ENCODE data around the gene CHRND. TPM values are rescaled to one million over a fixed set of nuclear protein-coding genes. Genes with fewer than 3 reads are reported as not detected.

Gene CHRND
- total and polyA plus RNA-seq, 2 experiments from 2014 or later: not detected

GRCh38 chr2:232483923-232484627 is 41.9 kb upstream of the CHRND start:
- Histone ChIP-seq H3K9me2 (replicated peaks; ENCODE audit: insufficient read depth) (no peaks in the 10 kb centered on the region), H3K27ac (no peak overlapping the region), H4K20me1 (ENCODE audit: insufficient read depth, poor library complexity, severe bottlenecking) (no peaks in the 10 kb centered on the region), H3K4me3 (no peak overlapping the region), H3K9me3 (ENCODE audit: low read depth) (no peaks in the 10 kb centered on the region), H2AFZ (no peak overlapping the region), H3K4me2 (no peak overlapping the region), H3K36me3 (replicated peaks; ENCODE audit: insufficient read depth, low read depth) (no peaks in the 10 kb centered on the region), H3K4me1 (ENCODE audit: insufficient read depth) (peaks cover 6% of the 10 kb centered on the region), H3K79me2 (no peaks in the 10 kb centered on the region), H3K27me3 (peaks cover 56% of the 10 kb centered on the region)
- no peak for DNase-seq (ENCODE audit: low spot score)
- TF ChIP-seq EZH2phosphoT487 (IDR thresholded peaks at IDR 0.05; ENCODE audit: low read depth, severe bottlenecking, unreplicated experiment) (no peak), EZH2 (IDR thresholded peaks at IDR 0.05; ENCODE audit: borderline replicate concordance) (no peak), CTCF (IDR thresholded peaks at IDR 0.05; ENCODE audit: poor library complexity) (no peak)
- WGBS (ENCODE audit: low lambda C conversion rate, missing lambda C conversion rate): 94% methylated on average over 18 of the region's 19 CpGs

DNA sequence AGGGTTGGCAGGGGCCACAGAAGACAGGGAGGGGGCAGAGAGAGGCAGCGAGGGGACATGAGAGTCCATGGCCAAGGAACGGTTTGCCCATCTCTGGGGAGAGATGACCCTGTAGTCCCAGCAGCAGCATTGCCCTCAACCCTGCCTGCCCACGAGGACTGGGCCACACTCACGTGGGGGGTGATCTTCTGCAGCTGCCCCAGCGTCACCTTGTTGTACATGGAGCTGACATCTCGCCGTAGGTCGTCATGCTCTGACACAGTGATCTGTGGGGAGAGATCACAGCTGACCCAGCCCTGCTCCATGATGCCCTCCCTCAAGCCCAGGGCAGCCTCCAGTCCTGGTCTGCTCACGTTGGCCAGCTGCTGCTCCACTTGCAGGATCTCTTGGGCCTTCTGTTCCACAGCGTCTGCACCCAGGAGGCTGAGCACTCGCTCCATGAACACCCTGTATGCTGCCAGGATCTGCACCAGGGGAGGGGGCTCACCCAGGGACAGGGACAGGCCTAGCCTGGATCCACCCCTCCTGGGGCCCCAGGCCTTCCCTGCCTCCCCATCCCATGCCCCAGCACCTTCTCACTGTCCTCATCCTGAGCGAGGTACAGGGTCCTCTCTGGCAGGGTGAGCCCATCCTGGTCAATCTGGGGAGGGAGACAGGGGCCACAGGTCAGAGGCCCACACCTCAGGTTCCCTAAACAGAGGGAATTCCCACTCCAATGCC is 41.2 kb upstream of the CHRND start:
- Histone ChIP-seq H3K9me3 (ENCODE audit: low read depth) (no peaks in the 10 kb centered on the region), H3K36me3 (replicated peaks; ENCODE audit: insufficient read depth, low read depth) (no peaks in the 10 kb centered on the region), H4K20me1 (ENCODE audit: insufficient read depth, poor library complexity, severe bottlenecking) (no peaks in the 10 kb centered on the region), H3K27me3 (peaks cover 62% of the 10 kb centered on the region), H3K4me3 (no peak overlapping the region), H3K27ac (no peak overlapping the region), H3K4me2 (no peak overlapping the region), H3K4me1 (ENCODE audit: insufficient read depth) (peaks cover 6% of the 10 kb centered on the region), H2AFZ (no peak overlapping the region), H3K9me2 (replicated peaks; ENCODE audit: insufficient read depth) (no peaks in the 10 kb centered on the region), H3K79me2 (no peaks in the 10 kb centered on the region)
- WGBS (ENCODE audit: low lambda C conversion rate, missing lambda C conversion rate): 89% methylated on average over 12 of the region's 12 CpGs
- TF ChIP-seq EZH2phosphoT487 (IDR thresholded peaks at IDR 0.05; ENCODE audit: low read depth, severe bottlenecking, unreplicated experiment): no peak
- TF ChIP-seq EZH2 (IDR thresholded peaks at IDR 0.05; ENCODE audit: borderline replicate concordance): no peak
- no peak for TF ChIP-seq CTCF (IDR thresholded peaks at IDR 0.05; ENCODE audit: poor library complexity)
- DNase-seq (ENCODE audit: low spot score): no peak

- TF ChIP-seq CTCF (IDR thresholded peaks at IDR 0.05; ENCODE audit: poor library complexity) (no peak), EZH2 (IDR thresholded peaks at IDR 0.05; ENCODE audit: borderline replicate concordance) (no peak)
- H4K20me1 ChIP-seq (ENCODE audit: insufficient read depth, poor library complexity, severe bottlenecking): no peaks in the 10 kb centered on the region
- no peaks in the 10 kb centered on the region for H3K9me3 ChIP-seq (ENCODE audit: low read depth)
- H3K9me2 ChIP-seq (replicated peaks; ENCODE audit: insufficient read depth): no peaks in the 10 kb centered on the region
- peak overlapping the region; percentile 40 for H2AFZ ChIP-seq
- no peak overlapping the region for H3K27ac ChIP-seq
- H3K27me3 ChIP-seq: peaks cover 68% of the 10 kb centered on the region
- peaks cover 6% of the 10 kb centered on the region for H3K4me1 ChIP-seq (ENCODE audit: insufficient read depth)
- DNase-seq (ENCODE audit: low spot score): no peak
- no peaks in the 10 kb centered on the region for H3K36me3 ChIP-seq (replicated peaks; ENCODE audit: insufficient read depth, low read depth)
- 18% methylated on average over 18 of the region's 22 CpGs for WGBS (ENCODE audit: low lambda C conversion rate, missing lambda C conversion rate)
- H3K4me3 ChIP-seq: no peak overlapping the region
- H3K79me2 ChIP-seq: no peaks in the 10 kb centered on the region
- peak overlapping the region; percentile 84 for H3K4me2 ChIP-seq
Measured at GRCh38 chr2:232485348-232485756, 40.6 kb upstream of the CHRND start.
